ENCODE results near the gene TMTC1.

TMTC1 gene

GRCh38 chr12:29640589-29641345 lies 143.0 kb downstream of the TMTC1 start:
- H3K36me3 ChIP-seq (ENCODE audit: insufficient read depth, low read length), result no peaks in the 10 kb centered on the region
- no peaks in the 10 kb centered on the region for H3K4me1 ChIP-seq (ENCODE audit: insufficient read depth, low read length, severe bottlenecking)
- H3F3A ChIP-seq (ENCODE audit: insufficient read depth, low read length), result no peaks in the 10 kb centered on the region
- no peaks in the 10 kb centered on the region for H4K20me1 ChIP-seq (ENCODE audit: insufficient read depth, low read length)
- H3K9ac ChIP-seq (ENCODE audit: low read length), result no peak overlapping the region
- no peak overlapping the region for H2AFZ ChIP-seq (ENCODE audit: low read length)
- no peak overlapping the region for H3K4me3 ChIP-seq (ENCODE audit: low read depth, low read length, poor library complexity, severe bottlenecking)
- no peaks in the 10 kb centered on the region for H3K9me3 ChIP-seq (ENCODE audit: low read length)
- H3K27me3 ChIP-seq (ENCODE audit: insufficient read depth, low read length), result 0 out of 2 replicates have a peak, but pooled peaks cover 4% of the 10 kb centered on the region
- no peaks in the 10 kb centered on the region for H3K9me2 ChIP-seq (ENCODE audit: low read depth, low read length)
- H3K27ac ChIP-seq (ENCODE audit: low read depth, low read length, poor library complexity, severe bottlenecking), result no peak overlapping the region
- TF ChIP-seq CTCF (IDR thresholded peaks at IDR 0.05; ENCODE audit: low read length) (no peak), EZH2 (IDR thresholded peaks at IDR 0.05; ENCODE audit: borderline replicate concordance, low read length) (no peak)
- H3K79me2 ChIP-seq (ENCODE audit: insufficient read depth, low read length), result no peaks in the 10 kb centered on the region
- no peak overlapping the region for H3K4me2 ChIP-seq (ENCODE audit: low read length)

DNA sequence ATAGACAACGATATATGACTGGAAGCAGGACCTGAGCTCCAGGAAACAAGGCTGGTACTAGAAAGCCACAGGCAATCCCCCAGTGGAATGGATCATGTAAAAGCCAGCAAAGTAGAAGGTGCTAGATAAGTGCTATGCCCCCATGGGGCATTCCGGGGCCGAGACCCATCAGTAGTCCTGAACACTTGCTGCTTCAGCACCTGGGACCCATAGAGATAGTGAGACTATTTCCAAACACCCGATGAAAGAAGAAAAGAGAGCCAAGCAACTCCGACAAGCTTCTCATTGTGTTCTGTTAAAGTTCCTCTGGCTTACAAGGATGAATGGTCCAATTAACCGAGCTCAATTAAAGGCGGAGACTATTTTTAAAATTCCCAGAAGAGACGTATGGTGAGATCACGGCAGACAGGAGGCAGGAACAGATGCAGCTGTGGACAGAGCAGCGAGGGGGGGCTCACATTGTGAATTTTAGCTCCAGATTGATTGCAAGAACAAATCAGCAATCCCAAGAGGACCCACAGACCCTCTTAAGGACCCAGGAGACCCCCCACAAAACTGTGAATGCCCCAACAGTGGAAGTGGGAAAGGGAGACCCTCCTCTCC lies 143.7 kb downstream of the TMTC1 start:
- Histone ChIP-seq H3K27me3 (ENCODE audit: insufficient read depth, low read length) (0 out of 2 replicates have a peak, but pooled peaks cover 4% of the 10 kb centered on the region), H3K9ac (ENCODE audit: low read length) (no peak overlapping the region), H3F3A (ENCODE audit: insufficient read depth, low read length) (no peaks in the 10 kb centered on the region), H3K9me2 (ENCODE audit: low read depth, low read length) (no peaks in the 10 kb centered on the region), H3K9me3 (ENCODE audit: low read length) (no peaks in the 10 kb centered on the region), H3K79me2 (ENCODE audit: insufficient read depth, low read length) (no peaks in the 10 kb centered on the region), H2AFZ (ENCODE audit: low read length) (no peak overlapping the region), H3K36me3 (ENCODE audit: insufficient read depth, low read length) (no peaks in the 10 kb centered on the region), H3K4me1 (ENCODE audit: insufficient read depth, low read length, severe bottlenecking) (no peaks in the 10 kb centered on the region), H3K4me2 (ENCODE audit: low read length) (no peak overlapping the region), H3K27ac (ENCODE audit: low read depth, low read length, poor library complexity, severe bottlenecking) (no peak overlapping the region), H3K4me3 (ENCODE audit: low read depth, low read length, poor library complexity, severe bottlenecking) (no peak overlapping the region), H4K20me1 (ENCODE audit: insufficient read depth, low read length) (no peaks in the 10 kb centered on the region)
- TF ChIP-seq CTCF (IDR thresholded peaks at IDR 0.05; ENCODE audit: low read length) (no peak), EZH2 (IDR thresholded peaks at IDR 0.05; ENCODE audit: borderline replicate concordance, low read length) (no peak)

- H2AFZ ChIP-seq (ENCODE audit: low read length), result no peak overlapping the region
- no peaks in the 10 kb centered on the region for H3K9me2 ChIP-seq (ENCODE audit: low read depth, low read length)
- no peak overlapping the region for H3K4me3 ChIP-seq (ENCODE audit: low read depth, low read length, poor library complexity, severe bottlenecking)
- H4K20me1 ChIP-seq (ENCODE audit: insufficient read depth, low read length), result no peaks in the 10 kb centered on the region
- H3K27me3 ChIP-seq (ENCODE audit: insufficient read depth, low read length), result 0 out of 2 replicates have a peak, but pooled peaks cover 4% of the 10 kb centered on the region
- no peaks in the 10 kb centered on the region for H3K79me2 ChIP-seq (ENCODE audit: insufficient read depth, low read length)
- no peaks in the 10 kb centered on the region for H3K9me3 ChIP-seq (ENCODE audit: low read length)
- no peak overlapping the region for H3K4me2 ChIP-seq (ENCODE audit: low read length)
- no peaks in the 10 kb centered on the region for H3F3A ChIP-seq (ENCODE audit: insufficient read depth, low read length)
- no peak overlapping the region for H3K9ac ChIP-seq (ENCODE audit: low read length)
- no peak overlapping the region for H3K27ac ChIP-seq (ENCODE audit: low read depth, low read length, poor library complexity, severe bottlenecking)
- no peaks in the 10 kb centered on the region for H3K36me3 ChIP-seq (ENCODE audit: insufficient read depth, low read length)
- no peak for TF ChIP-seq EZH2 (IDR thresholded peaks at IDR 0.05; ENCODE audit: borderline replicate concordance, low read length)
- no peak for TF ChIP-seq CTCF (IDR thresholded peaks at IDR 0.05; ENCODE audit: low read length)
- no peaks in the 10 kb centered on the region for H3K4me1 ChIP-seq (ENCODE audit: insufficient read depth, low read length, severe bottlenecking)
These were observed 145.2 kb downstream of the TMTC1 start for GRCh38 chr12:29638528-29638927.

All from OCI-LY1 (cell line).